Activated CD4-positive, alpha-beta T cell treated with anti-CD3 and anti-CD28 coated beads, Interleukin-2, amount 10 ng/mL, durations not matched to agents 7 days and 5 days (primary cell): ENCODE data around the gene ERFL. TPM values are rescaled to one million over a fixed set of nuclear protein-coding genes. Genes with fewer than 3 reads are reported as not detected.
A peak's percentile ranks its signal among the peaks of the same experiment; 100 is the strongest.

Source experiments
- CTCF ChIA-PET: fragments of 350-600 bp; sonication (Branson Sonifier 250); formaldehyde crosslinking; loops from one replicate; lab custom pipeline; 2021; ENCODE audit warnings: antibody characterized with exemption; lab: Charles Lee
- POLR2A ChIA-PET: fragments of 350-600 bp; sonication (Branson Sonifier 250); formaldehyde crosslinking; loops from one replicate; lab custom pipeline; 2021; ENCODE audit warnings: antibody characterized with exemption; lab: Charles Lee
- DNase-seq: peaks from one replicate; pipeline ENCODE4 v3.0.0-alpha.2; 2020
- H3K27ac Mint-ChIP-seq: one replicate; pipeline ENCODE4 v1.8.0; 2021; ENCODE audit warnings: mild to moderate bottlenecking, moderate library complexity, mixed read lengths
- H3K27me3 Mint-ChIP-seq: one replicate; pipeline ENCODE4 v1.8.0; 2021; ENCODE audit warnings: mixed read lengths
- H3K36me3 Mint-ChIP-seq: one replicate; pipeline ENCODE4 v1.8.0; 2021; ENCODE audit warnings: low read depth, mixed read lengths
- H3K4me1 Mint-ChIP-seq: one replicate; pipeline ENCODE4 v1.8.0; 2021; ENCODE audit warnings: mixed read lengths
- H3K4me3 Mint-ChIP-seq: one replicate; pipeline ENCODE4 v1.8.0; 2021; ENCODE audit warnings: mild to moderate bottlenecking, moderate library complexity, mixed read lengths
- H3K9me3 Mint-ChIP-seq: one replicate; pipeline ENCODE4 v1.8.0; 2021; ENCODE audit warnings: mixed read lengths
- total RNA-seq, 2 experiments: library from RNA; stranded (reverse); gene quantifications; one replicate each; pipeline ENCODE4 v1.2.3, GENCODE V29; 2021

ERFL gene
- total RNA-seq, 2 experiments from 2014 or later: 1.5 to 1.6 TPM

GRCh38 chr19:41957838-41958366 lies 29.7 kb upstream of the ERFL start:
- POLR2A ChIA-PET: no interaction called here
- H3K36me3 Mint-ChIP-seq: peaks cover 5% of the 10 kb centered on the region
- peak overlapping the region; percentile 86 for H3K4me3 Mint-ChIP-seq
- H3K27me3 Mint-ChIP-seq: no peaks in the 10 kb centered on the region
- peak overlapping the region; percentile 91 for H3K27ac Mint-ChIP-seq
- no peaks in the 10 kb centered on the region for H3K9me3 Mint-ChIP-seq
- peak; percentile 52 for DNase-seq
- CTCF ChIA-PET: interaction anchor here (0.6 to 4.2 kb wide), 9 partner anchors 13 to 218 kb away, joined by 3 to 38 read pairs (median 3); partner anchors contain the start of gene RPS19
- peaks cover 20% of the 10 kb centered on the region for H3K4me1 Mint-ChIP-seq

GRCh38 chr19:41957161-41957837 lies 29.1 kb upstream of the ERFL start:
- CTCF ChIA-PET: interaction anchor here (0.6 to 4.2 kb wide), 8 partner anchors 13 to 219 kb away, joined by 3 to 38 read pairs (median 4); partner anchors contain the start of genes ERFL and RPS19
- Mint-ChIP-seq H3K4me3 (peak overlapping the region; percentile 86), H3K36me3 (peaks cover 5% of the 10 kb centered on the region), H3K4me1 (peaks cover 20% of the 10 kb centered on the region), H3K27me3 (no peaks in the 10 kb centered on the region), H3K27ac (peak overlapping the region; percentile 46), H3K9me3 (no peaks in the 10 kb centered on the region)
- POLR2A ChIA-PET: no interaction called here
- no peak for DNase-seq

GRCh38 chr19:41956621-41957020 lies 28.4 kb upstream of the ERFL start:
- CTCF ChIA-PET: interaction anchor here (0.9 to 4.2 kb wide), 4 partner anchors 12 to 93 kb away, joined by 3 to 38 read pairs (median 12); partner anchors contain the start of gene ERFL
- H3K27ac Mint-ChIP-seq: no peak overlapping the region
- no peaks in the 10 kb centered on the region for H3K27me3 Mint-ChIP-seq
- DNase-seq: no peak
- POLR2A ChIA-PET: no interaction called here
- no peak overlapping the region for H3K4me3 Mint-ChIP-seq
- no peaks in the 10 kb centered on the region for H3K9me3 Mint-ChIP-seq
- peaks cover 22% of the 10 kb centered on the region for H3K4me1 Mint-ChIP-seq
- H3K36me3 Mint-ChIP-seq: peaks cover 5% of the 10 kb centered on the region

- no peak overlapping the region for H3K4me3 Mint-ChIP-seq
- CTCF ChIA-PET: no interaction called here
- peaks cover 5% of the 10 kb centered on the region for H3K36me3 Mint-ChIP-seq
Observed at GRCh38 chr19:41955521-41955920, 27.3 kb upstream of the ERFL start.

GRCh38 chr19:41951686-41952172 lies 23.5 kb upstream of the ERFL start:
- POLR2A ChIA-PET: interaction anchor here (0.6 kb wide), 1 partner anchor 86 kb away, joined by 3 read pairs; no protein-coding TSS in a partner anchor
- DNase-seq: peak; percentile 89
- Mint-ChIP-seq H3K27me3 (no peaks in the 10 kb centered on the region), H3K4me1 (peaks cover 13% of the 10 kb centered on the region), H3K27ac (peak overlapping the region; percentile 57), H3K36me3 (no peaks in the 10 kb centered on the region), H3K9me3 (no peaks in the 10 kb centered on the region), H3K4me3 (no peak overlapping the region)
- CTCF ChIA-PET: interaction anchor here (0.9 to 2.4 kb wide), 12 partner anchors 10 to 160 kb away, joined by 3 to 7 read pairs (median 4); partner anchors contain the start of genes CD79A and RPS19

More at GRCh38 chr19:41955521-41955920, 27.3 kb upstream of the ERFL start:
- no peak for DNase-seq
- peaks cover 26% of the 10 kb centered on the region for H3K4me1 Mint-ChIP-seq
- no peaks in the 10 kb centered on the region for H3K27me3 Mint-ChIP-seq
- no peak overlapping the region for H3K27ac Mint-ChIP-seq
- POLR2A ChIA-PET: no interaction called here
- no peaks in the 10 kb centered on the region for H3K9me3 Mint-ChIP-seq

- ChIA-PET POLR2A (no interaction called here), CTCF (interaction anchor here (0.5 to 5.1 kb wide), 3 partner anchors 11 to 75 kb away, joined by 3 to 38 read pairs (median 22); partner anchors contain the start of gene RABAC1)
- Mint-ChIP-seq H3K9me3 (no peaks in the 10 kb centered on the region), H3K4me1 (peaks cover 40% of the 10 kb centered on the region), H3K27ac (no peak overlapping the region), H3K36me3 (peaks cover 3% of the 10 kb centered on the region), H3K27me3 (no peaks in the 10 kb centered on the region), H3K4me3 (no peak overlapping the region)
- DNase-seq: no peak
Observed at GRCh38 chr19:41947091-41947490, 18.8 kb upstream of the ERFL start.

GRCh38 chr19:41945135-41945766 lies 17.0 kb upstream of the ERFL start:
- H3K4me1 Mint-ChIP-seq: peaks cover 41% of the 10 kb centered on the region
- H3K9me3 Mint-ChIP-seq: no peaks in the 10 kb centered on the region
- ChIA-PET CTCF (interaction anchor here (0.7 to 5.1 kb wide), 11 partner anchors 8 to 86 kb away, joined by 3 to 38 read pairs (median 4); partner anchors contain the start of genes RABAC1 and RPS19), POLR2A (no interaction called here)
- peaks cover 9% of the 10 kb centered on the region for H3K36me3 Mint-ChIP-seq
- peak overlapping the region; percentile 81 for H3K27ac Mint-ChIP-seq
- peak; percentile 79 for DNase-seq
- H3K4me3 Mint-ChIP-seq: no peak overlapping the region
- peaks cover 12% of the 10 kb centered on the region for H3K27me3 Mint-ChIP-seq

GRCh38 chr19:41944336-41944735 lies 16.1 kb upstream of the ERFL start:
- no peak for DNase-seq
- no peak overlapping the region for H3K4me3 Mint-ChIP-seq
- H3K27me3 Mint-ChIP-seq: peaks cover 12% of the 10 kb centered on the region
- H3K36me3 Mint-ChIP-seq: peaks cover 9% of the 10 kb centered on the region
- H3K9me3 Mint-ChIP-seq: no peaks in the 10 kb centered on the region
- POLR2A ChIA-PET: no interaction called here
- CTCF ChIA-PET: interaction anchor here (0.6 to 5.1 kb wide), 5 partner anchors 7 to 72 kb away, joined by 4 to 38 read pairs (median 9); partner anchors contain the start of gene RABAC1
- no peak overlapping the region for H3K27ac Mint-ChIP-seq
- H3K4me1 Mint-ChIP-seq: peaks cover 39% of the 10 kb centered on the region

GRCh38 chr19:41941410-41942202 lies 13.4 kb upstream of the ERFL start:
- Mint-ChIP-seq H3K4me1 (peaks cover 37% of the 10 kb centered on the region), H3K4me3 (peak overlapping the region; percentile 5), H3K27me3 (peaks cover 18% of the 10 kb centered on the region), H3K27ac (peak overlapping the region; percentile 68), H3K36me3 (peaks cover 9% of the 10 kb centered on the region), H3K9me3 (no peaks in the 10 kb centered on the region)
- CTCF ChIA-PET: interaction anchor here (0.8 to 1.8 kb wide), 5 partner anchors 11 to 106 kb away, joined by 3 to 4 read pairs (median 3); no protein-coding TSS in a partner anchor
- no peak for DNase-seq
- POLR2A ChIA-PET: no interaction called here

GRCh38 chr19:41940731-41941409 lies 12.6 kb upstream of the ERFL start:
- Mint-ChIP-seq H3K4me3 (peak overlapping the region; percentile 59), H3K4me1 (peaks cover 34% of the 10 kb centered on the region), H3K36me3 (peaks cover 9% of the 10 kb centered on the region), H3K27ac (peak overlapping the region; percentile 68), H3K9me3 (no peaks in the 10 kb centered on the region), H3K27me3 (peaks cover 25% of the 10 kb centered on the region)
- DNase-seq: no peak
- ChIA-PET CTCF (interaction anchor here (0.8 to 1.8 kb wide), 5 partner anchors 11 to 105 kb away, joined by 3 to 5 read pairs (median 3); no protein-coding TSS in a partner anchor), POLR2A (no interaction called here)
